Keratinocyte (primary cell): ENCODE data around the gene PLA2G2C. TPM values are rescaled to one million over a fixed set of nuclear protein-coding genes. Genes with fewer than 3 reads are reported as not detected.
"Not testable (repeated sequence)": the region's sequence is repeated elsewhere in the genome, so short reads cannot be mapped to it uniquely, and the experiment has no call there.

ENCODE experiments used
- DNase-seq: peaks from one replicate; pipeline ENCODE4 v3.0.0-alpha.2; 2011; ENCODE audit warnings: low read depth, missing footprints, low spot score
- FAIRE-seq: peaks from 2 replicates; lab custom pipeline; 2011; peaks lifted over from hg19 to GRCh38; lab: Jason Lieb, UNC
- H2AFZ ChIP-seq: 2 replicates; pipeline ENCODE4 v1.6.0; 2012; ENCODE audit warnings: low read length, control low read depth, inconsistent platforms; ENCODE audit not compliant: control insufficient read depth
- H3K27ac ChIP-seq: 2 replicates; pipeline ENCODE4 v1.5.1; 2011; ENCODE audit warnings: low read length; ENCODE audit not compliant: control insufficient read depth, insufficient read depth
- H3K27me3 ChIP-seq: 3 replicates; pipeline ENCODE4 v1.6.0; 2011; ENCODE audit warnings: low read length; ENCODE audit not compliant: control insufficient read depth, insufficient read depth; ENCODE audit errors: extremely low read depth
- H3K36me3 ChIP-seq, 2 experiments: 2 replicates in 1 of 2; 3 replicates in 1 of 2; pipeline ENCODE4 v1.5.1; 2011; ENCODE audit warnings: low read length in 2 of 2, mild to moderate bottlenecking in 1 of 2; ENCODE audit not compliant: control insufficient read depth in 2 of 2, insufficient read depth in 2 of 2; ENCODE audit errors: extremely low read depth in 1 of 2
- H3K4me1 ChIP-seq: 3 replicates; pipeline ENCODE4 v1.5.1; 2011; ENCODE audit warnings: low read length; ENCODE audit not compliant: control insufficient read depth, insufficient read depth; ENCODE audit errors: extremely low read depth
- H3K4me2 ChIP-seq: 3 replicates; pipeline ENCODE4 v1.6.0; 2011; ENCODE audit warnings: low read depth, low read length; ENCODE audit not compliant: control insufficient read depth, insufficient read depth; ENCODE audit errors: extremely low read depth
- H3K4me3 ChIP-seq, 3 experiments: fragments of 200-600 bp in 1 of 3; sonication (generic) in 1 of 3; 2 replicates in 2 of 3; 3 replicates in 1 of 3; pipeline ENCODE4 v1.5.1; 2011 to 2016; ENCODE audit warnings: low read length in 3 of 3, mild to moderate bottlenecking in 3 of 3, control low read depth in 2 of 3, inconsistent platforms in 1 of 3, low read depth in 1 of 3, mixed read lengths in 1 of 3, mixed run types in 1 of 3, moderate library complexity in 1 of 3; ENCODE audit not compliant: control insufficient read depth in 2 of 3, insufficient read depth in 2 of 3; ENCODE audit errors: extremely low read depth in 1 of 3
- H3K79me2 ChIP-seq: 2 replicates; pipeline ENCODE4 v1.6.0; 2012; ENCODE audit warnings: low read length; ENCODE audit not compliant: control insufficient read depth, insufficient read depth
- H3K9ac ChIP-seq: 3 replicates; pipeline ENCODE4 v1.6.0; 2011; ENCODE audit warnings: low read length; ENCODE audit not compliant: control insufficient read depth, insufficient read depth; ENCODE audit errors: extremely low read depth
- H3K9me1 ChIP-seq: 3 replicates; pipeline ENCODE4 v1.6.0; 2011; ENCODE audit warnings: low read length; ENCODE audit not compliant: control insufficient read depth, insufficient read depth; ENCODE audit errors: extremely low read depth
- H3K9me3 ChIP-seq: 2 replicates; pipeline ENCODE4 v1.5.1; 2012; ENCODE audit warnings: low read depth, low read length; ENCODE audit not compliant: control insufficient read depth
- H4K20me1 ChIP-seq: 3 replicates; pipeline ENCODE4 v1.6.0; 2011; ENCODE audit warnings: low read length; ENCODE audit not compliant: control insufficient read depth, insufficient read depth; ENCODE audit errors: extremely low read depth
- CTCF ChIP-seq, 3 experiments: IDR thresholded peaks in 1 of 3; conservative IDR thresholded peaks in 1 of 3; optimal IDR thresholded peaks in 1 of 3; 2 replicates in 2 of 3; 3 replicates in 1 of 3; pipeline versions ENCODE3 to v1.5.1; 2011; ENCODE audit warnings: low read length in 3 of 3, mild to moderate bottlenecking in 3 of 3, moderate library complexity in 2 of 3, control low read depth in 1 of 3, inconsistent platforms in 1 of 3; ENCODE audit not compliant: insufficient read depth in 2 of 3; ENCODE audit errors: extremely low read depth in 1 of 3
- EZH2 ChIP-seq: IDR thresholded peaks from one replicate; pipeline ENCODE4 v1.6.1; 2012; ENCODE audit warnings: inconsistent platforms, mild to moderate bottlenecking, low read length, moderate library complexity
- dilution Hi-C: fragments of 300-500 bp; cut with MboI; formaldehyde crosslinking; loops from one replicate; pipeline ENCODE4 v1.7.0; 2020; ENCODE audit warnings: low sequenced_read_pairs; ENCODE audit not compliant: extremely low pct_ligation_motif_present
- polyA plus RNA-seq, 5 experiments: library from polyadenylated mRNA; depleted of rRNA in 3 of 5; stranded (reverse) in 3 of 5; stranded (forward) in 1 of 5; unstranded in 1 of 5; fragments of >200 nt; gene quantifications; 1 replicate in 1 of 5; 2 replicates in 3 of 5; 3 replicates in 1 of 5; pipeline versions ENCODE4 v1.2.1 to v1.2.3, GENCODE V29; 2011 to 2012; ENCODE audit warnings: missing spikeins in 2 of 5, low read depth in 1 of 5, low replicate concordance in 1 of 5

The PLA2G2C gene
- polyA plus RNA-seq, 1 donor (not counting 4 experiments of a cell fraction or from before 2014, with no cell fraction given), result not detected

- Histone ChIP-seq H2AFZ (no peak overlapping the region), H3K4me3 (no peak overlapping the region), H3K27me3 (no peaks in the 10 kb centered on the region), H3K4me1 (no peaks in the 10 kb centered on the region), H3K27ac (no peak overlapping the region), H3K36me3 (no peaks in the 10 kb centered on the region), H3K4me2 (no peak overlapping the region), H3K9me3 (no peaks in the 10 kb centered on the region), H4K20me1 (no peaks in the 10 kb centered on the region), H3K9me1 (no peaks in the 10 kb centered on the region), H3K9ac (no peak overlapping the region), H3K79me2 (no peaks in the 10 kb centered on the region)
- TF ChIP-seq EZH2 (no peak), CTCF (optimal IDR thresholded peaks at IDR 0.05 in 1 of 3, IDR thresholded peaks at IDR 0.05 in 1 of 3, conservative IDR thresholded peaks at IDR 0.05 in 1 of 3; ENCODE audit: extremely low read depth in 1 of 3, insufficient read depth in 2 of 3, low read length in 3 of 3) (no peak)
- FAIRE-seq, result no peak
- dilution Hi-C loops, result no loop called here
- no peak for DNase-seq
These were observed 36.8 kb upstream of the PLA2G2C start for GRCh38 chr1:20223106-20223505.

- Histone ChIP-seq H3K79me2 (no peaks in the 10 kb centered on the region), H3K4me3 (no peak overlapping the region), H2AFZ (no peak overlapping the region), H3K9ac (no peak overlapping the region), H3K9me3 (no peaks in the 10 kb centered on the region), H3K27me3 (no peaks in the 10 kb centered on the region), H3K4me1 (no peaks in the 10 kb centered on the region), H3K4me2 (no peak overlapping the region), H3K36me3 (no peaks in the 10 kb centered on the region), H3K9me1 (no peaks in the 10 kb centered on the region), H3K27ac (no peak overlapping the region), H4K20me1 (no peaks in the 10 kb centered on the region)
- FAIRE-seq, result no peak
- dilution Hi-C loops, result no loop called here
- no peak for DNase-seq
- TF ChIP-seq CTCF (optimal IDR thresholded peaks at IDR 0.05 in 1 of 3, IDR thresholded peaks at IDR 0.05 in 1 of 3, conservative IDR thresholded peaks at IDR 0.05 in 1 of 3; ENCODE audit: extremely low read depth in 1 of 3, insufficient read depth in 2 of 3, low read length in 3 of 3) (no peak), EZH2 (no peak)
These were observed 33.7 kb upstream of the PLA2G2C start for GRCh38 chr1:20220036-20220435.

GRCh38 chr1:20219053-20219452, 32.7 kb upstream of the PLA2G2C start:
- dilution Hi-C loops, DNase-seq, FAIRE-seq, H3K27ac ChIP-seq, H4K20me1 ChIP-seq, H3K36me3 ChIP-seq, H3K4me3 ChIP-seq, H3K27me3 ChIP-seq, H3K9me1 ChIP-seq, H3K4me1 ChIP-seq, H2AFZ ChIP-seq, H3K9ac ChIP-seq, H3K79me2 ChIP-seq, H3K4me2 ChIP-seq, H3K9me3 ChIP-seq: not testable (repeated sequence)
